ENCODE measurements around the gene CCDC146. TPM values are rescaled to one million over a fixed set of nuclear protein-coding genes. Genes with fewer than 3 reads are reported as not detected.
"Not testable (repeated sequence)": the region's sequence is repeated elsewhere in the genome, so short reads cannot be mapped to it uniquely, and the experiment has no call there.

CCDC146 gene
- polyA plus RNA-seq, 3 donors from 2014 or later = 0.88 to 2.7 (median 1.7) TPM

DNA sequence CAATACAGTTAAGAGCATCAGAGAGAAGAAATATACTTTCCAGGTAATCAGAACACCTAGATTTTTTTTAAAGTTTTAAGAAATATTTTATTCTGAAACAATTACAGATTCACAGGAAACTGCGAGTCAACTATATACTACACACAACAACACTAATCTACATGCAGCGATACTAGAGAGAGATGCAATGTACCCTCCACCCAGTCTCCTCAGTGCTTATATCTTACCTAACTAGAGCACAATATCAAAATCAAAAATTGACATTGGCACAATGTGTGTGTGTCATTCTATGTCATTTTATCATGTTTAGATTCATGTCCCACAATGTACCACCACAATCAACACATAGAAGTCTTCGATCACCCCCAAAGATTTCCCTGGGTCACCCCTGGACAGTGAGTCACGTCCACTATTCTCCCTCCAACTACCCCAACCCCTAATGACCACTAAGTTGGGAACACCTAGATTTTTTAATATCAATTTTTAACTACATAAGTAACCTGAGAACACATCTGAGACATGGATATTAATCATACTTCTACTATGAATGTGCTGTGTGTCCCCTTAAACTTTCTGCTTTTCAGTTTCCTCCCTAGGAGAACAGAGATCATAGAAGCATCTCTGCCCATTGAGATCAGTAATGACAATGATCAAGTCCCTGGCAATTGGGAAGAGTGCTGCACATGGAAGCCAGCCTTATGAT lies 207.2 kb downstream of the CCDC146 start:
- Mint-ChIP-seq H3K36me3 (peaks cover 16 to 55% (median 18%) of the 10 kb centered on the region in 3 donors), H3K4me1 (peaks cover 85 to 91% of the 10 kb centered on the region in 2 donors), H3K4me3 (peak overlapping the region; percentile 66 to 89 (median 85)), H3K9me3 (peaks cover 0 to 3% (median 0%) of the 10 kb centered on the region in 6 donors), H3K27ac (peak overlapping the region; percentile 91 to 96 (median 92)), H3K27me3 (ENCODE audit: low read depth in 3 of 3) (peaks cover 0 to 10% (median 7%) of the 10 kb centered on the region in 3 donors)
- no peak for DNase-seq

DNA sequence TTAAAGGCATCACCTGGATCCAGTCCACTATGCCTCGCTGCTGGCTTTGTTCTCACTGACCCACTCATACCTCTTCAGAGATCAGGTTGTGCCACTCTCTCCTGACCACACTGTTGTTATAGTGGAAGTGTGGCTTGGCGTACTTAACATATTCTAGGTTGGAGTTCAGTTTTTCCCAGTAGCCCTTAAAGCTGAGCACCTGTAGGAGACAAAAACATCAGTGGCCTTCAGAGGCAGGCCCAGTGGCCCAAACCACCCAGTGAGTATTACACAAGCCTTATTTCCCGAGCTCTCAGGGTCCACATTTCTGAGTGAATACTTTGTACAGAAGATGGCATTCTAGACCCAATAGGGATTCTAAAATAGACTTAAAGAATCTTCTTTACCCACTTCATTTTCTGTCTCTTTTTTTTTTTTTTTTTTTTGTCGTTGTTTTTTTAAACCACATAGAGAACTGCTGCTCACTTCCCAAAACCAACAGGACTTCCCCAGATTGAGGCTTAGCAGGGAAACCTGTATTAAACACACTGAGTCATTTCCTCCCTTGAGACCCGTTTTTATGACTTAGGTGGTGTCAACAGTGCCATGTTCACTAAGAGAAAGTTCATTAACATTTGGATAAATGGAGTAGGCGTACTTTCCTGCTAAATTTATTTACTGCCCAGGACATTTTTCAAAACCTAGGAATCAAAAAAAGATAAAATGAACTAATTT lies 207.9 kb downstream of the CCDC146 start:
- H3K4me3 Mint-ChIP-seq = peak overlapping the region; percentile 64 to 87 (median 77)
- peaks cover 0 to 3% (median 0%) of the 10 kb centered on the region in 6 donors for H3K9me3 Mint-ChIP-seq
- H3K36me3 Mint-ChIP-seq = peaks cover 16 to 54% (median 18%) of the 10 kb centered on the region in 3 donors
- H3K4me1 Mint-ChIP-seq = peaks cover 90 to 98% of the 10 kb centered on the region in 2 donors
- H3K27ac Mint-ChIP-seq = peak overlapping the region; percentile 58 to 96 (median 92)
- peak in 2 of 3 donors; percentile 37 to 44 for DNase-seq
- peaks cover 0 to 10% (median 7%) of the 10 kb centered on the region in 3 donors for H3K27me3 Mint-ChIP-seq (ENCODE audit: low read depth in 3 of 3)

DNA sequence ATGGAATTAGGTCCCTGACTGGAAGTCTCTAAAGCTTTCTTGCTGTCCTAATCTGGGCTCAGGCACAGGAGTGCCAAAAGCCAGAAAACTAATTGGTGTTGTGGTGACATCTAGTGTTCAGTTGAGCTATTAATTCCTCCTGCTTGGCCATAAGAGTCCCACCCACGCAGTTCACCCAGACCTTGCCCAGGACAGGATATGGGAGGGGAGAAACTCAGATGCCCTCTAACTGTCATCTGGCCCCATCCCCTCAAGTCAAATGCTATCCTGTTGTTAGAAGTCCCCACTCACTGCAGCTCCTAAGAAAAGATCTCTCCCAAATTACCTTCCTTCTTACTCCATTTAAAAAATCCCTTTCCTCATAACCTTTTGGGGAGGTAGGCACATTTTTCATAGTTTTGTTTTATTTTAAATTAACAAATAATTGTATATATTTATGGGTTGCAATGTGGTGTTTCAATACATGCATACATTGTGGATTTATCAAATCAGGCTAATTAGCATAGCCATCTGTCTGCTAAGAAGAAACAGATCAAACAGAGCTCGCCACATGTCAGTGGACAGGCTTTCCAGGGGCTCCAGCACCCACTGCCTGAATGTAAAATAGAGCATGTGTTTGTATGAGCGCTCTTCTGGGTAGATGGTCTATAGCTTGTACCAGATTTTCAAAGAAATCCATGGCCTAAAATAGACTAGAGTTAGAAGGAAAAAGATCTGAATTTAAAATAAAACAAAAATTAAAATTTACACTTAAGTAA lies 209.7 kb downstream of the CCDC146 start:
- Mint-ChIP-seq H3K9me3 (peaks cover 0 to 3% (median 0%) of the 10 kb centered on the region in 6 donors), H3K27me3 (ENCODE audit: low read depth in 3 of 3) (peaks cover 0 to 10% (median 7%) of the 10 kb centered on the region in 3 donors), H3K4me1 (peaks cover 83 to 98% of the 10 kb centered on the region in 2 donors), H3K36me3 (peaks cover 20 to 51% (median 26%) of the 10 kb centered on the region in 3 donors), H3K4me3 (peak overlapping the region; percentile 49 to 67 (median 57)), H3K27ac (peak overlapping the region; percentile 73 to 96 (median 88))
- DNase-seq = peak; percentile 66 to 69 (median 68)

DNA sequence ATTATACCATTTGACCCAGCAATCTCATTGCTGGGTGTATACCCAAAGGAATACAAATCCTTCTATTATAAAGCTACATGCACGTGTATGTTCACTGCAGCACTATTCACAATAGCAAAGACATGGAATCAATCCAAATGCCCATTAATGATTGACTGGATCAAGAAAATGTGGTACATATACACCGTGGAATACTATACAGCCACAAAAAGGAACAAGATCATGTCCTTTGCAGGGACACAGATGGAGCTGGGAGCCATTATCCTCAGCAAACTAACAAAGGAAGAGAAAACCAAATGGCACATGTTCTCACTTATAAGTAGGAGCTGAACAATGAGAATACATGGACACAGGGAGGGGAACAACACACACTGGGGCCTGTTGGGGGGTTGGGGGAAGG lies 211.6 kb downstream of the CCDC146 start:
- not testable (repeated sequence) for H3K27me3 Mint-ChIP-seq (ENCODE audit: low read depth in 3 of 3); H3K9me3 Mint-ChIP-seq; DNase-seq
- peaks cover 79 to 82% of the 10 kb centered on the region in 2 donors for H3K4me1 Mint-ChIP-seq
- peak overlapping the region in 4 of 5 donors; percentile 10 to 33 (median 26) for H3K4me3 Mint-ChIP-seq
- H3K36me3 Mint-ChIP-seq = peaks cover 22 to 49% (median 32%) of the 10 kb centered on the region in 3 donors
- H3K27ac Mint-ChIP-seq = peak overlapping the region; percentile 69 to 90 (median 74)

DNA sequence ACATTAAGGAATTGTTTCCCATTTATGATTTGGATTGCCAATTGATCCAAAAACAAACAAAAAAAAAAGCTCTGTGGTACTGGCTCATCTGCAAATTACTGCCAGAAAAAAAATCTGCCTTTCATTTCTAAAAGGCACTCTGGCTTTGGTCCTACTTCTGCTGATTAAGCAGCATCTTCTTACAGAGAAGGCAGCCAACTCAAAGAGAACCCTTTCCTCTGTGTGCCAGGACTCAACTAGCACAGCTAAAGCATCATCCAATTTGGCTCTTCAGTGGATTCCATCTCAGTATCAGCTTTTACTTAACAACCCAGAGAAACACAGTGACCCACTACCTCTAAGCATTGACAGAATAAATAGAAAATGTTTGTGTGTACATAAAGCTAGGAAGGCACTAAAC lies 213.2 kb downstream of the CCDC146 start:
- H3K4me1 Mint-ChIP-seq = peaks cover 63 to 78% of the 10 kb centered on the region in 2 donors
- H3K36me3 Mint-ChIP-seq = peaks cover 27 to 38% (median 30%) of the 10 kb centered on the region in 3 donors
- peak overlapping the region in 1 of 5 donors; percentile 1 for H3K4me3 Mint-ChIP-seq
- H3K27me3 Mint-ChIP-seq (ENCODE audit: low read depth in 3 of 3) = peaks cover 0 to 1% (median under 1%) of the 10 kb centered on the region in 3 donors
- H3K27ac Mint-ChIP-seq = peak overlapping the region; percentile 77 to 92 (median 85)
- no peak for DNase-seq
- H3K9me3 Mint-ChIP-seq = peaks cover 0 to 3% (median 0%) of the 10 kb centered on the region in 6 donors

DNA sequence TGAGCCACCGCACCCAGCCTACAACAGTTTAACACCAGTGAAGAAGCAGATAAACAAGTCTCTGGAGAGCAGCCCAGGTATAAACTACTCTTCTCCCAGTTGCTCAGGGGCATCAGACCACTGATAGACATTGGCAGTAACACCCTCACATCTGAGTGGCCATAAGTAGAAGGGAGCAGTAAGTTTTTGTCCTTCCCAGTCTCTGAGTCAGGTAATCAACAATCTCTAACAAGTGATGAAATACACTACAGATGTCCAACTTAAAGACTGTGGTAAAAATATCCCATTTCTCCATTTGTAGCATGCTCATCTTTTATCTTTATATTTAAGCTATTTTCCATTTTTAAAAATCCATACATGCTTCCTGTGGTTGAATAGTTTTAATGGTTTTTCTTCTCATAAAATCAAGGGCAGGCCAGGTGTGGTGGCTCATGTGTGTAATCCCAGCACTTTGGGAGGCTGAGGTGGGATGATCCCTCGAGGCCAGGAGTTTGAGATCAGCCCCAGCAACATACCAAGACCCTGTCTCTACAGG lies 215.1 kb downstream of the CCDC146 start:
- DNase-seq = no peak
- Mint-ChIP-seq H3K36me3 (peaks cover 27 to 33% (median 31%) of the 10 kb centered on the region in 3 donors), H3K27me3 (ENCODE audit: low read depth in 3 of 3) (no peaks in the 10 kb centered on the region), H3K9me3 (peaks cover 0 to 3% (median 0%) of the 10 kb centered on the region in 6 donors), H3K27ac (peak overlapping the region in 2 of 6 donors; percentile 76 to 91), H3K4me3 (peak overlapping the region; percentile 24 to 56 (median 40)), H3K4me1 (peaks cover 44 to 62% of the 10 kb centered on the region in 2 donors)

DNA sequence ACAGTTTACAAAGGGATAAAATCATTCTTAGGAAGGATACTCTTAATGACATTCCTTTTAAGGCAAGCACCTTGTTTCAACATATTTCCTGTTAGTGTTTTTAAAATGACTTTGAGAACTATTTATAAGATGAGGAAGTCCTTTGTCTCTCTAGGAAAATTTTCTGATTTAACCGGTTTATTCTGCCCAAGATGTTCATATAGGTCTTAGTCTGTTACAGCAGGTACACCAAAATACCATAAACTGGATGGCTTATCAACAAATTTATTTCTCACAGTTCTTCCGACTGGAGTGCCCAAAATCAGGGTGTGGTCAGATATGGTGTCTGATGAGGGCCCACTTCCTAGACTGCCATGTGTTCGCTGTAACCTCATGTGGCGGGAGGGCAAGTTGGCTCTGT lies 215.8 kb downstream of the CCDC146 start:
- Mint-ChIP-seq H3K4me1 (peaks cover 37 to 58% of the 10 kb centered on the region in 2 donors), H3K36me3 (peaks cover 23 to 33% (median 31%) of the 10 kb centered on the region in 3 donors), H3K27me3 (ENCODE audit: low read depth in 3 of 3) (no peaks in the 10 kb centered on the region), H3K27ac (peak overlapping the region in 1 of 6 donors; percentile 71), H3K4me3 (peak overlapping the region; percentile 33 to 56 (median 53)), H3K9me3 (peaks cover 0 to 2% (median 0%) of the 10 kb centered on the region in 6 donors)
- no peak for DNase-seq

DNA sequence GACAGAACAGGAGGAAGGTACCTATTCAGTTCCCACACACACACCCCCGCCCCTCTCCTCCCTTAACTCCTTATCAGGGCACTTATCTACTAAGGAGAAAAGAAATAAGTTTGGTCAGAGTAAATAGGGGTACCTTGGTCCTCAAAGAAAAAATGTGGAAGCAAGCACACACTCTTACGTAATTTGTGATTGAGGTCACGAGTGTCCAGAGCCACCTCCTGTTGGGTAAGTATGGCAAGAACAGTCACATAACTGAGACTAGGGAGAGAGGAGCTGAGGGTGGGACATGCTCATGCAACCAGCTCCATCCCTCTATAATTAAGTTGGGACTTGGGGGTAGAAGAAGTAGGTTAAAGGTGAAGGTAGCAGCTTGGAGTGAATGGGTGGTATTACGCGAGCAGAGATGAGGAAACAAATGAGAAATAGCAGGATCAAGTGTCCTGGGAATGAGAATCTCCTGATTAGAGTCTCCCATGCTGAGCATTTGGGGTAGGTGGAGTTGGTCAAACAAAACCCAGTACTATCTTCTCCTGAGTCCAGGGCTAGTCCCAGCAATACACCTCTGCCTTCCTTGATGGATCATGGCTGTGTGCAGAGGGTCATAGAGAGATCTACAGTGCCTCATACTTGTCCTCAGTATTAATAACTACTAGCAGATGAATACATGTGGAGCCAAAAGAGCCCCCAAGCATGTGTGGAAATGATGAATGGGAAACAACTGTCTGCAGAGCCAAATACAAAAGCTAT lies 216.6 kb downstream of the CCDC146 start:
- H3K4me1 Mint-ChIP-seq = peaks cover 29 to 51% of the 10 kb centered on the region in 2 donors
- peak overlapping the region in 3 of 5 donors; percentile 49 to 56 (median 53) for H3K4me3 Mint-ChIP-seq

DNA sequence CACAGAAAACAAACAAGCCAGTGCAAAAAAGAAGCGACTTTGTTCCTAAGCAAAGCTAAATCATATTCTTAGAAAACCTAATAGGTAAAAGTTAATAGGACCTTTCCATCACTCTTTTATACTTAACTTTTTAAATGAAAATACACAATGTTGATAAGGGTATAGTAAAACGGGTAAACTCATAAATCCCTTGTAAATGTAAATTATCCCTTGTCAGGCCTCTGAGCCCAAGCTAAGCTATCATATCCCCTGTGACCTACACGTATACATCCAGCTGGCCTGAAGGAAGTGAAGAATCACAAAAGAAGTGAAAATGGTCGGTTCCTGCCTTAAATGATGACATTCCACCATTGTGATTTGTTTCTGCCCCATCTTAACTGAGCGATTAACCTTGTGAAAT lies 217.3 kb downstream of the CCDC146 start:
- H3K27me3 Mint-ChIP-seq (ENCODE audit: low read depth in 3 of 3) = no peaks in the 10 kb centered on the region
- no peak for DNase-seq
- no peak overlapping the region for H3K4me3 Mint-ChIP-seq
- peaks cover 14 to 22% (median 21%) of the 10 kb centered on the region in 3 donors for H3K36me3 Mint-ChIP-seq
- peaks cover 22 to 45% of the 10 kb centered on the region in 2 donors for H3K4me1 Mint-ChIP-seq
- peak overlapping the region in 1 of 6 donors; percentile 71 for H3K27ac Mint-ChIP-seq
- no peaks in the 10 kb centered on the region for H3K9me3 Mint-ChIP-seq

More for the DNA sequence above, 216.6 kb downstream of the CCDC146 start:
- DNase-seq = no peak
- no peaks in the 10 kb centered on the region for H3K27me3 Mint-ChIP-seq (ENCODE audit: low read depth in 3 of 3)
- H3K9me3 Mint-ChIP-seq = peaks cover 0 to 1% (median 0%) of the 10 kb centered on the region in 6 donors
- H3K36me3 Mint-ChIP-seq = peaks cover 15 to 26% (median 25%) of the 10 kb centered on the region in 3 donors
- H3K27ac Mint-ChIP-seq = peak overlapping the region in 1 of 6 donors; percentile 71

Other genes starting within 250 kb of the CCDC146 start
- not detected for gene SPDYE17, start 90.3 kb upstream of the CCDC146 start, polyA plus RNA-seq
- gene SPDYE18, start 60.1 kb upstream of the CCDC146 start, polyA plus RNA-seq = not detected
- 10 to 100 TPM; 32.2 to 59.4 (median 37.9) TPM for gene FGL2, start 77.2 kb downstream of the CCDC146 start, polyA plus RNA-seq